SK-N-SH treated with all-trans-retinoic acid at 6 μM for 48 hours (cell line): ENCODE data around the gene SCAPER.

Experiments used
- ATAC-seq: fragments of 200-7000 bp; cut with Tn5 transposase; 3 replicates; pipeline ENCODE4 v1.9.1; 2020; ENCODE audit warnings: mild to moderate bottlenecking, moderate library complexity
- CSDC2 ChIP-seq: fragments of 250-450 bp; sonication (Bioruptor Pico); IDR thresholded peaks from 2 replicates; pipeline ENCODE4 v1.5.0; 2020; ENCODE audit warnings: mild to moderate bottlenecking, moderate library complexity
- CSRNP3 ChIP-seq: fragments of 250-450 bp; sonication (Bioruptor Pico); IDR thresholded peaks from 2 replicates; pipeline ENCODE4 v1.5.1; 2021; ENCODE audit warnings: mild to moderate bottlenecking, moderate library complexity
- ISL1 ChIP-seq: fragments of 250-450 bp; sonication (Bioruptor Pico); IDR thresholded peaks from 2 replicates; pipeline ENCODE4 v2.1.2; 2022; ENCODE audit warnings: mild to moderate bottlenecking, moderate library complexity
- OSR1 ChIP-seq: fragments of 250-450 bp; sonication (Bioruptor Pico); IDR thresholded peaks from 2 replicates; pipeline ENCODE4 v1.8.0; 2022; ENCODE audit warnings: moderate library complexity, mild to moderate bottlenecking, inconsistent platforms
- PATZ1 ChIP-seq: fragments of 250-450 bp; sonication (Bioruptor Pico); IDR thresholded peaks from 2 replicates; pipeline ENCODE4 v1.8.0; 2020; ENCODE audit warnings: mild to moderate bottlenecking, moderate library complexity, borderline replicate concordance
- POU6F1 ChIP-seq: fragments of 250-450 bp; sonication (Bioruptor Pico); IDR thresholded peaks from 2 replicates; pipeline ENCODE4 v1.8.0; 2021; ENCODE audit warnings: low read depth, mild to moderate bottlenecking, moderate library complexity, borderline replicate concordance
- PPARA ChIP-seq: fragments of 250-450 bp; sonication (Bioruptor Pico); IDR thresholded peaks from 2 replicates; pipeline ENCODE4 v1.5.0; 2020; ENCODE audit warnings: mild to moderate bottlenecking, borderline replicate concordance
- RARB ChIP-seq: fragments of 250-450 bp; sonication (Bioruptor Pico); IDR thresholded peaks from 2 replicates; pipeline ENCODE4 v1.8.0; 2021; ENCODE audit warnings: mild to moderate bottlenecking, moderate library complexity
- SNAI2 ChIP-seq: fragments of 250-450 bp; sonication (Bioruptor Pico); IDR thresholded peaks from 2 replicates; pipeline ENCODE4 v1.5.0; 2020; ENCODE audit warnings: mild to moderate bottlenecking, moderate library complexity
- TCF4 ChIP-seq: fragments of 250-450 bp; sonication (Bioruptor Pico); IDR thresholded peaks from 2 replicates; pipeline ENCODE4 v1.8.0; 2021; ENCODE audit warnings: mild to moderate bottlenecking, moderate library complexity, borderline replicate concordance
- TSHZ2 ChIP-seq: fragments of 250-450 bp; sonication (Bioruptor Pico); IDR thresholded peaks from 2 replicates; pipeline ENCODE4 v1.5.0; 2020; ENCODE audit warnings: mild to moderate bottlenecking, moderate library complexity
- ZFP3 ChIP-seq: fragments of 250-450 bp; sonication (Bioruptor Pico); IDR thresholded peaks from 2 replicates; pipeline ENCODE4 v1.5.0; 2020; ENCODE audit warnings: mild to moderate bottlenecking, moderate library complexity
- ZFP30 ChIP-seq: fragments of 450-650 bp; formaldehyde crosslinking; IDR thresholded peaks from 2 replicates; pipeline ENCODE4 v1.5.0; 2022; ENCODE audit warnings: mild to moderate bottlenecking, moderate library complexity
- ZNF565 ChIP-seq: fragments of 450-650 bp; formaldehyde crosslinking; conservative IDR thresholded peaks from 2 replicates; pipeline ENCODE4 v1.5.0; 2020; ENCODE audit warnings: low read depth, mild to moderate bottlenecking, moderate library complexity
- ZNF70 ChIP-seq: fragments of 450-650 bp; formaldehyde crosslinking; IDR thresholded peaks from 2 replicates; pipeline ENCODE4 v1.5.0; 2020; ENCODE audit warnings: mild to moderate bottlenecking, moderate library complexity
- ZNF8 ChIP-seq: fragments of 450-650 bp; formaldehyde crosslinking; IDR thresholded peaks from 2 replicates; pipeline ENCODE4 v1.5.0; 2020; ENCODE audit warnings: mild to moderate bottlenecking, moderate library complexity

The SCAPER gene

GRCh38 chr15:76336254-76337058 is 568.7 kb downstream of the SCAPER start, which contains the start of gene ISL2:
TSS of gene ISL2 (plus strand) at chr15:76336773. CDS start at chr15:76336884, 111 bp downstream.
- TF ChIP-seq CSDC2 (CRISPR knock-in tag) (no peak), PATZ1 (CRISPR knock-in tag) (peak; percentile 40; the same call in 1 of the 2 replicates), ZFP3 (CRISPR knock-in tag) (peak; percentile 83)
- TF ChIP-seq, all 23 proteins: peak for 2
- peak; percentile 89 for ATAC-seq

- peak; percentile 34 for ATAC-seq
- TF ChIP-seq SNAI2 (CRISPR knock-in tag) (0 out of 2 replicates have a peak, but pooled peaks have one; percentile 11), PATZ1 (CRISPR knock-in tag) (no peak)
Measured at GRCh38 chr15:76335307-76336253, 569.6 kb downstream of the SCAPER start.

- no peak for ATAC-seq
- TF ChIP-seq SNAI2 (CRISPR knock-in tag) (no peak), TCF4 (CRISPR knock-in tag) (no peak), PPARA (CRISPR knock-in tag) (no peak), ZNF70 (no peak), ZNF8 (CRISPR knock-in tag) (no peak), CSDC2 (CRISPR knock-in tag) (no peak), PATZ1 (CRISPR knock-in tag) (no peak), ZFP30 (CRISPR knock-in tag) (no peak), TSHZ2 (no peak), CSRNP3 (CRISPR knock-in tag) (no peak), POU6F1 (no peak), RARB (CRISPR knock-in tag) (no peak), ZNF565 (no peak), ISL1 (CRISPR knock-in tag) (no peak), OSR1 (CRISPR knock-in tag) (no peak)
Measured at GRCh38 chr15:76334438-76335306, 570.5 kb downstream of the SCAPER start.
